GM23338 (cell line): ENCODE data around the gene CYB561D1. TPM values are rescaled to one million over a fixed set of nuclear protein-coding genes. Genes with fewer than 3 reads are reported as not detected.

Experiments used
- ATAC-seq: fragments of 200-7000 bp; cut with Tn5 transposase; 3 replicates; pipeline ENCODE4 v1.9.1; 2020
- DNase-seq: peaks from one replicate; pipeline ENCODE4 v3.0.0-alpha.2; 2015; ENCODE audit warnings: low spot score
- H2AFZ ChIP-seq: fragments of 200-600 bp; sonication (generic); 2 replicates; pipeline ENCODE4 v1.8.0; 2016; ENCODE audit warnings: antibody characterized with exemption, mild to moderate bottlenecking, moderate library complexity
- H3F3A ChIP-seq: fragments of 200-600 bp; sonication (generic); replicated peaks from 2 replicates; pipeline ENCODE4 v1.8.0; 2017; ENCODE audit warnings: antibody characterized with exemption, mixed run types, low read depth
- H3K27ac ChIP-seq: fragments of 200-600 bp; sonication (generic); 2 replicates; pipeline ENCODE4 v1.6.1; 2016; ENCODE audit warnings: low read depth
- H3K27me3 ChIP-seq: fragments of 200-600 bp; sonication (generic); 2 replicates; pipeline ENCODE4 v1.8.0; 2016; ENCODE audit warnings: mild to moderate bottlenecking, mixed run types, moderate library complexity; ENCODE audit not compliant: insufficient read depth
- H3K36me3 ChIP-seq: fragments of 200-600 bp; sonication (generic); 2 replicates; pipeline ENCODE4 v1.8.0; 2016; ENCODE audit warnings: mild to moderate bottlenecking; ENCODE audit not compliant: insufficient read depth
- H3K4me1 ChIP-seq: fragments of 200-600 bp; sonication (generic); 2 replicates; pipeline ENCODE4 v1.8.0; 2016; ENCODE audit warnings: mild to moderate bottlenecking, moderate library complexity; ENCODE audit not compliant: insufficient read depth
- H3K4me2 ChIP-seq: fragments of 200-600 bp; sonication (generic); 2 replicates; pipeline ENCODE4 v1.7.1; 2017; ENCODE audit warnings: mixed run types
- H3K4me3 ChIP-seq: fragments of 200-600 bp; sonication (generic); 2 replicates; pipeline ENCODE4 v1.6.1; 2016; ENCODE audit warnings: mixed run types
- H3K79me2 ChIP-seq: fragments of 200-600 bp; sonication (generic); replicated peaks from 2 replicates; pipeline ENCODE4 v1.8.0; 2017; ENCODE audit warnings: mild to moderate bottlenecking; ENCODE audit not compliant: insufficient read depth
- H3K9me2 ChIP-seq: fragments of 200-600 bp; sonication (generic); 2 replicates; pipeline ENCODE4 v1.8.0; 2017; ENCODE audit not compliant: insufficient read depth
- H4K20me1 ChIP-seq: fragments of 200-600 bp; sonication (generic); replicated peaks from 2 replicates; pipeline ENCODE4 v1.8.0; 2017; ENCODE audit warnings: mild to moderate bottlenecking; ENCODE audit not compliant: insufficient read depth
- H3K27ac Mint-ChIP-seq: 2 replicates; pipeline ENCODE4 v1.8.0; 2020; ENCODE audit warnings: inconsistent platforms, mild to moderate bottlenecking, moderate library complexity, mixed read lengths
- H3K27me3 Mint-ChIP-seq: 3 replicates; pipeline ENCODE4 v1.8.0; 2022; ENCODE audit warnings: low read depth, mild to moderate bottlenecking, moderate library complexity, mixed read lengths, inconsistent platforms; ENCODE audit not compliant: insufficient read depth, poor library complexity
- H3K36me3 Mint-ChIP-seq: 3 replicates; pipeline ENCODE4 v1.8.0; 2021; ENCODE audit warnings: low read depth, mild to moderate bottlenecking, inconsistent platforms, moderate library complexity, mixed read lengths
- H3K4me1 Mint-ChIP-seq: 3 replicates; pipeline ENCODE4 v1.8.0; 2020; ENCODE audit warnings: mild to moderate bottlenecking, inconsistent platforms, mixed read lengths
- H3K4me3 Mint-ChIP-seq: 3 replicates; pipeline ENCODE4 v1.8.0; 2021; ENCODE audit warnings: moderate library complexity, mild to moderate bottlenecking, inconsistent platforms, mixed read lengths
- H3K9me3 Mint-ChIP-seq: 3 replicates; pipeline ENCODE4 v1.8.0; 2020; ENCODE audit warnings: moderate library complexity, mild to moderate bottlenecking, inconsistent platforms, mixed read lengths
- EZH2phosphoT487 ChIP-seq: fragments of 200-600 bp; sonication (generic); IDR thresholded peaks from one replicate; pipeline ENCODE4 v1.8.1; 2018; ENCODE audit warnings: antibody characterized with exemption; ENCODE audit not compliant: unreplicated experiment
- polyA plus RNA-seq: library from polyadenylated mRNA; unstranded; fragments of >200 nt; fragmentation: Nextera tagmentation; extraction: Ambion mirVana; gene quantifications from 2 replicates; pipeline ENCODE4 v1.2.1, GENCODE V29; 2016
- total RNA-seq: library from RNA; depleted of rRNA; stranded (reverse); fragments of >200 nt; shearing (Covaris generic); gene quantifications from 2 replicates; pipeline ENCODE4 v1.2.3, GENCODE V29; 2014
- TF ChIP-seq, protein P1 (sequence below): IDR thresholded peaks from 2 replicates; pipeline ENCODE4 v1.6.1; 2016; ENCODE audit warnings: antibody characterized with exemption
- TF ChIP-seq, protein P2 (sequence below): fragments of 250-450 bp; sonication (Bioruptor Pico); IDR thresholded peaks from 2 replicates; pipeline ENCODE4 v1.5.0; 2020; ENCODE audit warnings: mild to moderate bottlenecking, moderate library complexity

CYB561D1 gene
- total and polyA plus RNA-seq, 2 experiments from 2014 or later, result 0.95 to 2.7 TPM

DNA sequence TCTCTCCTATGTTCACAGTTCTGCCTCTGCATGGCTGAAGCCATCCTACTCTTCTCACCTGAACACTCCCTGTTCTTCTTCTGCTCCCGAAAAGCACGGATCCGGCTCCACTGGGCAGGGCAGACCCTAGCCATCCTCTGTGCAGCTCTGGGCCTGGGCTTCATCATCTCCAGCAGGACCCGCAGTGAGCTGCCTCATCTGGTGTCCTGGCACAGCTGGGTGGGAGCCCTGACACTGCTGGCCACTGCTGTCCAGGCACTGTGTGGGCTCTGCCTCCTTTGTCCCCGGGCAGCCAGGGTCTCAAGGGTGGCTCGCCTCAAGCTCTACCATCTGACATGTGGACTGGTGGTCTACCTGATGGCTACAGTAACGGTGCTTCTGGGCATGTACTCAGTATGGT is 1.8 kb downstream of the CYB561D1 start:
- Histone ChIP-seq H3K27ac (no peak overlapping the region), H2AFZ (no peak overlapping the region), H3K9me2 (no peaks in the 10 kb centered on the region), H3K4me2 (no peak overlapping the region), H3K79me2 (no peaks in the 10 kb centered on the region), H3K36me3 (no peaks in the 10 kb centered on the region), H3K27me3 (no peaks in the 10 kb centered on the region), H3F3A (no peaks in the 10 kb centered on the region; the same call in 1 of the 2 replicates), H4K20me1 (no peaks in the 10 kb centered on the region), H3K4me3 (no peak overlapping the region), H3K4me1 (peaks cover 16% of the 10 kb centered on the region)
- TF ChIP-seq, protein P1, sequence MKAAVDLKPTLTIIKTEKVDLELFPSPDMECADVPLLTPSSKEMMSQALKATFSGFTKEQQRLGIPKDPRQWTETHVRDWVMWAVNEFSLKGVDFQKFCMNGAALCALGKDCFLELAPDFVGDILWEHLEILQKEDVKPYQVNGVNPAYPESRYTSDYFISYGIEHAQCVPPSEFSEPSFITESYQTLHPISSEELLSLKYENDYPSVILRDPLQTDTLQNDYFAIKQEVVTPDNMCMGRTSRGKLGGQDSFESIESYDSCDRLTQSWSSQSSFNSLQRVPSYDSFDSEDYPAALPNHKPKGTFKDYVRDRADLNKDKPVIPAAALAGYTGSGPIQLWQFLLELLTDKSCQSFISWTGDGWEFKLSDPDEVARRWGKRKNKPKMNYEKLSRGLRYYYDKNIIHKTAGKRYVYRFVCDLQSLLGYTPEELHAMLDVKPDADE, result no peak
- TF ChIP-seq, protein P2, sequence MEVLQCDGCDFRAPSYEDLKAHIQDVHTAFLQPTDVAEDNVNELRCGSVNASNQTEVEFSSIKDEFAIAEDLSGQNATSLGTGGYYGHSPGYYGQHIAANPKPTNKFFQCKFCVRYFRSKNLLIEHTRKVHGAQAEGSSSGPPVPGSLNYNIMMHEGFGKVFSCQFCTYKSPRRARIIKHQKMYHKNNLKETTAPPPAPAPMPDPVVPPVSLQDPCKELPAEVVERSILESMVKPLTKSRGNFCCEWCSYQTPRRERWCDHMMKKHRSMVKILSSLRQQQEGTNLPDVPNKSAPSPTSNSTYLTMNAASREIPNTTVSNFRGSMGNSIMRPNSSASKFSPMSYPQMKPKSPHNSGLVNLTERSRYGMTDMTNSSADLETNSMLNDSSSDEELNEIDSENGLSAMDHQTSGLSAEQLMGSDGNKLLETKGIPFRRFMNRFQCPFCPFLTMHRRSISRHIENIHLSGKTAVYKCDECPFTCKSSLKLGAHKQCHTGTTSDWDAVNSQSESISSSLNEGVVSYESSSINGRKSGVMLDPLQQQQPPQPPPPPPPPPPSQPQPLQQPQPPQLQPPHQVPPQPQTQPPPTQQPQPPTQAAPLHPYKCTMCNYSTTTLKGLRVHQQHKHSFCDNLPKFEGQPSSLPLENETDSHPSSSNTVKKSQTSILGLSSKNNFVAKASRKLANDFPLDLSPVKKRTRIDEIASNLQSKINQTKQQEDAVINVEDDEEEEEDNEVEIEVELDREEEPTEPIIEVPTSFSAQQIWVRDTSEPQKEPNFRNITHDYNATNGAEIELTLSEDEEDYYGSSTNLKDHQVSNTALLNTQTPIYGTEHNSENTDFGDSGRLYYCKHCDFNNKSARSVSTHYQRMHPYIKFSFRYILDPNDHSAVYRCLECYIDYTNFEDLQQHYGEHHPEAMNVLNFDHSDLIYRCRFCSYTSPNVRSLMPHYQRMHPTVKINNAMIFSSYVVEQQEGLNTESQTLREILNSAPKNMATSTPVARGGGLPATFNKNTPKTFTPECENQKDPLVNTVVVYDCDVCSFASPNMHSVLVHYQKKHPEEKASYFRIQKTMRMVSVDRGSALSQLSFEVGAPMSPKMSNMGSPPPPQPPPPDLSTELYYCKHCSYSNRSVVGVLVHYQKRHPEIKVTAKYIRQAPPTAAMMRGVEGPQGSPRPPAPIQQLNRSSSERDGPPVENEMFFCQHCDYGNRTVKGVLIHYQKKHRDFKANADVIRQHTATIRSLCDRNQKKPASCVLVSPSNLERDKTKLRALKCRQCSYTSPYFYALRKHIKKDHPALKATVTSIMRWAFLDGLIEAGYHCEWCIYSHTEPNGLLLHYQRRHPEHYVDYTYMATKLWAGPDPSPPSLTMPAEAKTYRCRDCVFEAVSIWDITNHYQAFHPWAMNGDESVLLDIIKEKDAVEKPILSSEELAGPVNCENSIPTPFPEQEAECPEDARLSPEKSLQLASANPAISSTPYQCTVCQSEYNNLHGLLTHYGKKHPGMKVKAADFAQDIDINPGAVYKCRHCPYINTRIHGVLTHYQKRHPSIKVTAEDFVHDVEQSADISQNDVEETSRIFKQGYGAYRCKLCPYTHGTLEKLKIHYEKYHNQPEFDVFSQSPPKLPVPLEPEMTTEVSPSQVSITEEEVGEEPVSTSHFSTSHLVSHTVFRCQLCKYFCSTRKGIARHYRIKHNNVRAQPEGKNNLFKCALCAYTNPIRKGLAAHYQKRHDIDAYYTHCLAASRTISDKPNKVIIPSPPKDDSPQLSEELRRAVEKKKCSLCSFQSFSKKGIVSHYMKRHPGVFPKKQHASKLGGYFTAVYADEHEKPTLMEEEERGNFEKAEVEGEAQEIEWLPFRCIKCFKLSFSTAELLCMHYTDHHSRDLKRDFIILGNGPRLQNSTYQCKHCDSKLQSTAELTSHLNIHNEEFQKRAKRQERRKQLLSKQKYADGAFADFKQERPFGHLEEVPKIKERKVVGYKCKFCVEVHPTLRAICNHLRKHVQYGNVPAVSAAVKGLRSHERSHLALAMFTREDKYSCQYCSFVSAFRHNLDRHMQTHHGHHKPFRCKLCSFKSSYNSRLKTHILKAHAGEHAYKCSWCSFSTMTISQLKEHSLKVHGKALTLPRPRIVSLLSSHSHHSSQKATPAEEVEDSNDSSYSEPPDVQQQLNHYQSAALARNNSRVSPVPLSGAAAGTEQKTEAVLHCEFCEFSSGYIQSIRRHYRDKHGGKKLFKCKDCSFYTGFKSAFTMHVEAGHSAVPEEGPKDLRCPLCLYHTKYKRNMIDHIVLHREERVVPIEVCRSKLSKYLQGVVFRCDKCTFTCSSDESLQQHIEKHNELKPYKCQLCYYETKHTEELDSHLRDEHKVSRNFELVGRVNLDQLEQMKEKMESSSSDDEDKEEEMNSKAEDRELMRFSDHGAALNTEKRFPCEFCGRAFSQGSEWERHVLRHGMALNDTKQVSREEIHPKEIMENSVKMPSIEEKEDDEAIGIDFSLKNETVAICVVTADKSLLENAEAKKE (CRISPR knock-in tag), result no peak
- TF ChIP-seq EZH2phosphoT487, result no peak
- peak overlapping the region; percentile 93 for H3K4me3 Mint-ChIP-seq
- peaks cover 24% of the 10 kb centered on the region for H3K4me1 Mint-ChIP-seq
- no peaks in the 10 kb centered on the region for H3K9me3 Mint-ChIP-seq
- DNase-seq, result no peak
- no peak overlapping the region for H3K27ac Mint-ChIP-seq
- peaks cover 11% of the 10 kb centered on the region for H3K36me3 Mint-ChIP-seq
- H3K27me3 Mint-ChIP-seq, result peaks cover 19% of the 10 kb centered on the region
- no peak for ATAC-seq
